Measurements from ENCODE around the gene ASPN.
"Not testable (repeated sequence)": the region's sequence is repeated elsewhere in the genome, so short reads cannot be mapped to it uniquely, and the experiment has no call there.

Gene ASPN

GRCh38 chr9:92467041-92467440 is 15.3 kb downstream of the ASPN start:
- no peak for FAIRE-seq

GRCh38 chr9:92463984-92464383 is 18.3 kb downstream of the ASPN start:
- no peak for FAIRE-seq

- FAIRE-seq, result no peak
Measured at GRCh38 chr9:92463387-92463786, 18.9 kb downstream of the ASPN start.

- no peak for FAIRE-seq
Measured at GRCh38 chr9:92457576-92457975, 24.7 kb downstream of the ASPN start.

GRCh38 chr9:92455217-92455616 is 27.1 kb downstream of the ASPN start:
- FAIRE-seq, result no peak

GRCh38 chr9:92446536-92446935 is 35.8 kb downstream of the ASPN start:
- no peak for FAIRE-seq

- no peak for FAIRE-seq
Measured at GRCh38 chr9:92444841-92445240, 37.5 kb downstream of the ASPN start.

- no peak for FAIRE-seq
Measured at GRCh38 chr9:92440751-92441046, 41.6 kb downstream of the ASPN start.

- FAIRE-seq, result no peak
Measured at GRCh38 chr9:92439921-92440750, 42.2 kb downstream of the ASPN start.

- peak; percentile 69 for FAIRE-seq
Measured at GRCh38 chr9:92438900-92439526, 43.3 kb downstream of the ASPN start.

GRCh38 chr9:92435263-92435662 is 47.0 kb downstream of the ASPN start:
- no peak for FAIRE-seq

- FAIRE-seq, result no peak
Measured at GRCh38 chr9:92432972-92433548, 49.2 kb downstream of the ASPN start.

GRCh38 chr9:92432350-92432749 is 50.0 kb downstream of the ASPN start:
- no peak for FAIRE-seq

- FAIRE-seq, result no peak
Measured at GRCh38 chr9:92429836-92430235, 52.5 kb downstream of the ASPN start.

GRCh38 chr9:92426501-92427145 is 55.7 kb downstream of the ASPN start:
- FAIRE-seq, result peak; percentile 97

GRCh38 chr9:92425474-92425873 is 56.8 kb downstream of the ASPN start:
- FAIRE-seq, result no peak

GRCh38 chr9:92424340-92424739 is 58.0 kb downstream of the ASPN start, which contains the start of gene OMD:
Gene OMD (minus strand): TSS chr9:92424471. CDS start chr9:92417558, 6,913 bp downstream.
- FAIRE-seq, result no peak

GRCh38 chr9:92423612-92424011 is 58.7 kb downstream of the ASPN start:
- no peak for FAIRE-seq

- no peak for FAIRE-seq
Measured at GRCh38 chr9:92422611-92423338, 59.5 kb downstream of the ASPN start.

- no peak for FAIRE-seq
Measured at GRCh38 chr9:92414566-92414965, 67.7 kb downstream of the ASPN start.

GRCh38 chr9:92411157-92411556 is 71.1 kb downstream of the ASPN start:
- not testable (repeated sequence) for FAIRE-seq

GRCh38 chr9:92408747-92409478 is 73.4 kb downstream of the ASPN start:
- no peak for FAIRE-seq

Data from islet of Langerhans (tissue), 1 donor.